Prostate gland (tissue), 2 donors: ENCODE results near the gene TRIM49B. TPM values are rescaled to one million over a fixed set of nuclear protein-coding genes. Genes with fewer than 3 reads are reported as not detected.
"Not testable (repeated sequence)": the region's sequence is repeated elsewhere in the genome, so short reads cannot be mapped to it uniquely, and the experiment has no call there.

ENCODE experiments used
- DNase-seq: peaks from one replicate; pipeline ENCODE4 v3.0.0-alpha.2; 2019; ENCODE audit warnings: low spot score
- H3K27ac ChIP-seq, 2 donors: fragments of 200-600 bp; sonication (generic); 2 replicates each; pipeline ENCODE4 v1.5.1; 2017 to 2019
- H3K27me3 ChIP-seq: fragments of 200-600 bp; sonication (generic); replicated peaks from 2 replicates; pipeline ENCODE4 v1.5.1; 2019; ENCODE audit not compliant: insufficient read depth
- H3K36me3 ChIP-seq, 2 donors: fragments of 200-600 bp; sonication (generic); 1 replicate in 1 of 2; 2 replicates in 1 of 2; pipeline versions ENCODE4 v1.5.1 to v1.8.1; 2017 to 2019
- H3K4me1 ChIP-seq: fragments of 200-600 bp; sonication (generic); replicated peaks from 2 replicates; pipeline ENCODE4 v1.5.1; 2019
- H3K4me3 ChIP-seq, 2 donors: fragments of 200-600 bp; sonication (generic); 2 replicates each; pipeline ENCODE4 v1.5.1; 2017 to 2019
- H3K9me3 ChIP-seq: fragments of 200-600 bp; sonication (generic); 2 replicates; pipeline ENCODE4 v1.5.1; 2017
- WGBS: methylation state at CpG from one replicate; pipeline ENCODE4 v1.1.5; 2018; 5-methylcytosine and 5-hydroxymethylcytosine counted together
- intact Hi-C: fragments of 100-400 bp; cut with DNase I; formaldehyde crosslinking; loops from one replicate; pipeline ENCODE4 v1.14.2; 2022
- small RNA-seq, 2 donors: library from RNA; depleted of rRNA; stranded (forward); fragments of <200 nt; gene quantifications; one replicate each; pipeline ENCODE3, GENCODE V24; 2016
- total RNA-seq, 2 donors: library from RNA; depleted of rRNA; stranded (reverse); fragments of >200 nt; gene quantifications; one replicate each; pipeline ENCODE4 v1.1.0, GENCODE V29; 2016

The TRIM49B gene, protein sequence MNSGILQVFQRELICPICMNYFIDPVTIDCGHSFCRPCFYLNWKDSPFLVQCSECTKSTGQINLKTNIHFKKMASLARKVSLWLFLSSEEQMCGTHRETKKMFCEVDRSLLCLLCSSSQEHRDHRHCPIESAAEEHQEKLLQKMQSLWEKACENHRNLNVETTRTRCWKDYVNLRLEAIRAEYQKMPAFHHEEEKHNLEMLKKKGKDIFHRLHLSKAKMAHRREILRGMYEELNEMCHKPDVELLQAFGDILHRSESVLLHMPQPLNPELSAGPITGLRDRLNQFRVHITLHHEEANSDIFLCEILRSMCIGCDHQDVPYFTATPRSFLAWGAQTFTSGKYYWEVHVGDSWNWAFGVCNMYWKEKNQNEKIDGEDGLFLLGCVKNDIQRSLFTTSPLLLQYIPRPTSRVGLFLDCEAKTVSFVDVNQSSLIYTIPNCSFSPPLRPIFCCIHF
- under 1 TPM in 1 of 2 donors, not detected in 1; 0.23 TPM for total RNA-seq

DNA sequence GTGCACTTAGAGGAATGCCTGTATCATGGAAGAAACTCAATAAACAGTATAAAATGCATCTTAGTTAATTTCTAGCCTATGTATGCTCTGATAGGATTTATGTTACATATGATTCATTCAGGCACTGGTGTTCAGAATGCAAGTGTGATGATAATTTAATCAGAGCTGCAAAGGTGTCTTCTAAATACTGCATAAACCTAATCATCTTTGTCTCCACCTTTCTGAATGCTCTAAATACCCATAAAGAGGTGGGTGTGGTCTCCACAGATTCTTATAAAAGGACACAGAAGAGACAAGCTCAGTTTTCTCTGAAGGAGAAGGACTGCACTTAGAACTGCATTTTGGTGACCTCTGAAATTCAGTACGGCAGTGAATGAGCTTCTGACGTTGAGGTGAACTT is at the start of gene TRIM49B:
TRIM49B (plus strand) TSS at position 301 of the 400 bp plus-strand sequence. CDS start 2,777 bp downstream, outside the sequence.
- H3K4me3 ChIP-seq, H3K36me3 ChIP-seq, H3K27ac ChIP-seq, DNase-seq, H3K9me3 ChIP-seq, H3K4me1 ChIP-seq, H3K27me3 ChIP-seq, intact Hi-C loops: not testable (repeated sequence)
- WGBS = 25% methylated on average over 2 of the region's 2 CpGs

DNA sequence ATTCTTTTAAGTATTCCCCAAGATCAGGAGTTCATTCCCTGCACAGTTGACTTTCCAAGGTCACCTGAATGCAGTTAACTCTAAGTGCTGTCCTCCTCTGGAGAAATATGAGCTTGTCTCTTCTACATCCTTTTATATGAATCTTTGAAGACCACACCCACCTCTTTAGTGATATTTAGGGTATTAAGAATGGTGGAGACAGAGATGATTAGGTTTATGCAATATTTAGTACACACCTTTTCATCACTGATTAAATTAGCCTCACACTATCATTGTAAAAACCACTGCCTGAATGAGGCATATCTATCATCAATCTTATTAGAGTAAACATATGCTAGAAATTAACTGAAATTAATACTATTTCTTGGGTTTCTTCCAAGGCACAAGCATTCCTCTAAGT is 44.8 kb upstream of the TRIM49B start, which contains the start of gene TRIM51G:
TRIM51G (minus strand) TSS at position 101 of the 400 bp plus-strand sequence. CDS start 2,190 bp downstream, outside the sequence.
- DNase-seq, intact Hi-C loops, H3K27ac ChIP-seq, H3K36me3 ChIP-seq, H3K9me3 ChIP-seq, H3K4me3 ChIP-seq, H3K27me3 ChIP-seq, H3K4me1 ChIP-seq: not testable (repeated sequence)

DNA sequence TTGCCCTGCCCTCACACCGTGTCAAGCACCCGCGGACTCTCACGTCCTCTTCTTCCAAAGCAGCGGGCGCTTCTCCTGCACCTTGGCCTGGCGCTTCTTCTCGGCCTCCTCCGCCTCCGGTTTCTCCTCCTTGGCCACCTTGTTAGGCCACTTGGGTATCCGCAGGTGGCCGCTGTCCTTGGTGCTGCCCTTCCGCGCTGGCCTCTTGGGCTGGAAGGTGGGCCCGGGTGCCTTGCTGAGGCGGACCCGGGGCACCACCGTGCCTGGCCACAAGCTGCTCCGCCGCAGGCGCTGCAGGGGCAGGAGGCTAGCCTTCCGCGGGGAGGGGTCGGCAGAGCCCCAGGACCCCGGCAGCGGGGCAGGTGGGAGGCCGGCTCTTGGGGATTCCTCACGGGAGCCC is 19.6 kb downstream of the TRIM49B start:
- H3K36me3 ChIP-seq, intact Hi-C loops, H3K4me1 ChIP-seq, H3K9me3 ChIP-seq, H3K4me3 ChIP-seq, DNase-seq, H3K27ac ChIP-seq, H3K27me3 ChIP-seq: not testable (repeated sequence)
- WGBS = 51% methylated on average over 25 of the region's 28 CpGs

DNA sequence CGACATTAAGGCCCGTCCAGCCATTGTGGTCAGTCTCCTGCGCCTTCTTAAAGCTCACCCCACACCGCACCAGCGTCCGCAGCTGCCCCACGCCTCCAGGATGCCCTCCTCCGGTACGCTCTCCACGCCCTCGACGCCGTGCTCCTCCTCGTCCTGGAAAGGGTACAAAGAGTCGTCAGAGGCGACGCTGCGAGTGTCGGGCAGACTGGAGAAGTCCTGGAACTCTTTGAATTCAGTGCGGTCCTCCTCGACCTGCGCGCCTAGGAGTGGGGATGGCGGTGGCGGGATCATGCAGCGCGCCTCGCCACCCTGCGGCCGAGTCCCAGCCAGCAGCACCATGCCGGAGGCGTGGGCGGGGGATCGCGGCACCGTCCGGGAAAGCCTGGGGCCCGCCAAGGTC is 21.2 kb downstream of the TRIM49B start:
- H3K36me3 ChIP-seq, H3K4me1 ChIP-seq, H3K27me3 ChIP-seq, H3K27ac ChIP-seq, DNase-seq, H3K9me3 ChIP-seq, intact Hi-C loops, H3K4me3 ChIP-seq: not testable (repeated sequence)
- WGBS = 62% methylated on average over 35 of the region's 38 CpGs

DNA sequence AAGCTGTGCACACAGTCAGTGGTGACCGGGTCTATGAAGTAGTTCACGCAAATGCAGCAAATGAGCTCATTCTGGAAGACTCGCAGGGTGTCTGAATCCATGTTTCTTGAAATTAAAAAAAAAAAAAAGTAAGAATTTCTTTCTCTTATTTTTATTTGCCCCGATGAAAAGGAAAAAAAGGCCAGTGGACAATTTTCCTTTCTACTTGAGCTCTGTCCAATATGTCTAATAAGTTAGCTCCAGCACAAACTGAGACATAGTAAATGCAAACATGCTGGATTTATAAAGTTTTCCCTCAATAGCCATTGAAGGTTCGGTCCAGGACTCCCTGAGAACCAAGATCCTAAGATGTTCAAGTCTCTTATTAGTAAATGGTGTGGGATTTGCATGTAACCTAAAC is 30.4 kb downstream of the TRIM49B start, which contains the start of gene TRIM64C:
TRIM64C (minus strand) TSS at position 101 of the 400 bp plus-strand sequence; CDS start at position 101, 0 bp downstream.
- intact Hi-C loops, H3K27ac ChIP-seq, H3K27me3 ChIP-seq, H3K36me3 ChIP-seq, H3K4me1 ChIP-seq, H3K9me3 ChIP-seq, DNase-seq, H3K4me3 ChIP-seq: not testable (repeated sequence)
- WGBS = 88% methylated on average over 5 of the region's 5 CpGs

DNA sequence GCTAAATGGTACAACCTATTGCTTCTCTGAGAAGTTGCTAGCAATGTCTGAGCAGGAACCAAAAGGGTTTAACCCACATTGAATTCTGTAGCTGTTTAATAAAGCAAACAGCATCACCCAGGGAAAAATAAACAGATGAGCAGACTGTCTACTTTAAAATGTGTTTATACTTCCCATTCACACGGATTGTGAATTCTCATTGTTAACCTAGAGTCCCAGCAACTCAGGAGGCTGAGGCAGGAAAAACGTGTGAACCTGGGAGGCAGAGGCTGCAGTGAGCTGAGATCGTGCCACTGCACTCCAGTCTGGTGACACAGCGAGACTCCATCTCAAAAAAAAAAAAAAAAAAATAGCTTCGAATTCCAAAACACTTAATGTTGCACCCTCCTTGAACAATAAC is 41.3 kb downstream of the TRIM49B start:
- intact Hi-C loops, H3K27ac ChIP-seq, DNase-seq, H3K9me3 ChIP-seq, H3K27me3 ChIP-seq, H3K4me1 ChIP-seq, H3K36me3 ChIP-seq, H3K4me3 ChIP-seq: not testable (repeated sequence)
- WGBS = 56% methylated on average over 5 of the region's 5 CpGs

Small RNA genes within 50 kb of the gene (small RNA-seq; reads per million reads assigned to genes)
- 0 reads per million in 2 donors for gene AC084851.1

Other genes with a start within 250 kb of the TRIM49B start
- gene TRIM51G, start 44.9 kb upstream of the TRIM49B start, total RNA-seq = not detected
- gene TRIM64C, start 30.3 kb downstream of the TRIM49B start, total RNA-seq = not detected
- gene FOLH1, start 179.8 kb downstream of the TRIM49B start, total RNA-seq = 100 to 1,000 TPM in 1 of 2 donors, 10 to 100 TPM in 1; 43.9 to 739 TPM